HCT116 (cell line): ENCODE measurements around the gene KCTD4. TPM values are rescaled to one million over a fixed set of nuclear protein-coding genes. Genes with fewer than 3 reads are reported as not detected.

Source experiments
- ATAC-seq: fragments of 200-7000 bp; cut with Tn5 transposase; 2 replicates; pipeline ENCODE4 v1.9.1; 2020; ENCODE audit warnings: mild to moderate bottlenecking, moderate library complexity
- BruUV-seq: library from RNA; stranded (reverse); fragments of 400-500 nt; replicated peaks from 2 replicates; lab custom pipeline; 2021; lab: Mats Ljungman, UMichigan
- CTCF ChIA-PET: fragments of 300-600 bp; sonication (Branson Sonifier 250); formaldehyde crosslinking; loops from one replicate; lab custom pipeline; 2021; ENCODE audit warnings: antibody characterized with exemption; lab: Charles Lee
- POLR2A ChIA-PET: fragments of 300-600, 350-600 bp; sonication (Branson Sonifier 250); formaldehyde crosslinking; loops from one replicate; lab custom pipeline; 2021; ENCODE audit warnings: antibody characterized with exemption; lab: Charles Lee
- RAD21 ChIA-PET, 2 experiments: fragments of 300-600 bp; sonication (Branson Sonifier 250); formaldehyde crosslinking; loops; one replicate each; lab custom pipeline; 2023; ENCODE audit warnings: low total read pairs in 2 of 2; ENCODE audit not compliant: uncharacterized antibody in 2 of 2, unreplicated experiment in 2 of 2, low non-redundant PET in 1 of 2; lab: Charles Lee
- DNase-seq: peaks from one replicate; pipeline ENCODE4 v3.0.0-alpha.2; 2010; ENCODE audit warnings: low read depth, low spot score
- H2AFZ ChIP-seq: fragments of 200-600 bp; shearing (Covaris generic), sonication (generic); 2 replicates; pipeline ENCODE4 v1.6.1; 2017; ENCODE audit warnings: low read depth, mixed run types, mixed read lengths, antibody characterized with exemption, low read length; ENCODE audit not compliant: poor library complexity, severe bottlenecking
- H3K27ac ChIP-seq: 2 replicates; pipeline ENCODE4 v1.5.1; 2012; ENCODE audit warnings: low read depth, low read length
- H3K27me3 ChIP-seq: fragments of 200-600 bp; sonication (generic); 2 replicates; pipeline ENCODE4 v1.6.1; 2016; ENCODE audit warnings: mixed run types, low read length, mixed read lengths; ENCODE audit not compliant: insufficient read depth
- H3K36me3 ChIP-seq, 2 experiments: fragments of 200-500 bp in 1 of 2; fragments of 200-600 bp in 1 of 2; sonication (Bioruptor generic) in 1 of 2; sonication (generic) in 1 of 2; 2 replicates each; pipeline versions ENCODE4 v1.5.1 to v1.6.1; 2014 to 2016; ENCODE audit warnings: low read length in 2 of 2, inconsistent platforms in 1 of 2, mixed read lengths in 1 of 2, mixed run types in 1 of 2; ENCODE audit not compliant: insufficient read depth in 2 of 2, control insufficient read depth in 1 of 2
- H3K4me1 ChIP-seq, 2 experiments: fragments of 200-600 bp in 1 of 2; sonication (generic) in 1 of 2; 2 replicates each; pipeline versions ENCODE4 v1.5.1 to v1.6.1; 2012 to 2017; ENCODE audit warnings: low read length in 2 of 2, inconsistent platforms in 1 of 2, mild to moderate bottlenecking in 1 of 2, mixed read lengths in 1 of 2, mixed run types in 1 of 2, moderate library complexity in 1 of 2; ENCODE audit not compliant: insufficient read depth in 2 of 2, control insufficient read depth in 1 of 2
- H3K4me2 ChIP-seq: fragments of 200-600 bp; sonication (generic); 2 replicates; pipeline ENCODE4 v1.6.1; 2017; ENCODE audit warnings: mixed run types, low read length, mixed read lengths
- H3K4me3 ChIP-seq, 2 experiments: fragments of 200-600 bp in 1 of 2; sonication (generic) in 1 of 2; replicated peaks in 1 of 2; 2 replicates each; pipeline ENCODE4 v1.5.1; 2011 to 2016; ENCODE audit warnings: low read length in 2 of 2, control low read depth in 1 of 2, low read depth in 1 of 2, mild to moderate bottlenecking in 1 of 2, mixed read lengths in 1 of 2, mixed run types in 1 of 2
- H3K79me2 ChIP-seq: fragments of 200-600 bp; sonication (generic); 2 replicates; pipeline ENCODE4 v1.6.1; 2017; ENCODE audit warnings: mild to moderate bottlenecking, mixed run types, low read length, moderate library complexity, mixed read lengths; ENCODE audit not compliant: insufficient read depth
- H3K9ac ChIP-seq: fragments of 200-600 bp; sonication (generic); 2 replicates; pipeline ENCODE4 v1.6.1; 2016; ENCODE audit warnings: low read length, mixed read lengths
- H3K9me2 ChIP-seq: fragments of 200-600 bp; sonication (generic), shearing (Covaris generic); 2 replicates; pipeline ENCODE4 v1.6.1; 2017; ENCODE audit warnings: mixed run types, mild to moderate bottlenecking, moderate library complexity; ENCODE audit not compliant: insufficient read depth
- H3K9me3 ChIP-seq, 2 experiments: fragments of 200-500 bp in 1 of 2; fragments of 200-600 bp in 1 of 2; sonication (Bioruptor generic) in 1 of 2; sonication (generic) in 1 of 2; 2 replicates each; pipeline ENCODE4 v1.6.1; 2014 to 2017; ENCODE audit warnings: low read length in 2 of 2, mixed read lengths in 2 of 2, inconsistent platforms in 1 of 2, low read depth in 1 of 2, mild to moderate bottlenecking in 1 of 2, mixed run types in 1 of 2, moderate library complexity in 1 of 2; ENCODE audit not compliant: control insufficient read depth in 1 of 2, insufficient read depth in 1 of 2
- H4K20me1 ChIP-seq: fragments of 200-600 bp; sonication (generic), shearing (Covaris generic); 2 replicates; pipeline ENCODE4 v1.6.1; 2017; ENCODE audit warnings: mixed run types, mild to moderate bottlenecking, moderate library complexity; ENCODE audit not compliant: insufficient read depth
- CTCF ChIP-seq, 3 experiments: fragments of 200-600 bp in 1 of 3; sonication (generic) in 1 of 3; IDR thresholded peaks in 2 of 3; conservative IDR thresholded peaks in 1 of 3; 2 replicates each; pipeline ENCODE4 v1.5.1; 2012 to 2017; ENCODE audit warnings: low read depth in 2 of 3, low read length in 2 of 3, antibody characterized with exemption in 1 of 3, borderline replicate concordance in 1 of 3, control low read depth in 1 of 3, mild to moderate bottlenecking in 1 of 3, mixed read lengths in 1 of 3, mixed run types in 1 of 3, moderate library complexity in 1 of 3; ENCODE audit not compliant: insufficient read depth in 1 of 3
- EGR1 ChIP-seq: IDR thresholded peaks from 2 replicates; pipeline ENCODE4 v1.6.1; 2012; ENCODE audit warnings: low read depth
- ELF1 ChIP-seq: IDR thresholded peaks from 2 replicates; pipeline ENCODE4 v1.6.1; 2012; ENCODE audit warnings: low read depth, borderline replicate concordance
- EZH2 ChIP-seq: fragments of 200-600 bp; sonication (generic); IDR thresholded peaks from 2 replicates; pipeline ENCODE4 v1.6.1; 2017; ENCODE audit warnings: antibody characterized with exemption, mixed run types
- EZH2phosphoT487 ChIP-seq: fragments of 200-600 bp; IDR thresholded peaks from 2 replicates; pipeline ENCODE4 v1.6.1; 2018; ENCODE audit warnings: antibody characterized with exemption, borderline replicate concordance
- FOSL1 ChIP-seq: IDR thresholded peaks from 2 replicates; pipeline ENCODE4 v1.6.1; 2012; ENCODE audit warnings: low read depth
- JUND ChIP-seq: IDR thresholded peaks from 2 replicates; pipeline ENCODE4 v1.6.1; 2012
- POLR2A ChIP-seq: IDR thresholded peaks from 2 replicates; pipeline ENCODE4 v1.7.0; 2011; ENCODE audit warnings: borderline replicate concordance; ENCODE audit not compliant: insufficient read depth, insufficient read length; ENCODE audit errors: extremely low read depth
- POLR2AphosphoS5 ChIP-seq: IDR thresholded peaks from 2 replicates; pipeline ENCODE4 v1.6.1; 2011; ENCODE audit warnings: mild to moderate bottlenecking, low read depth, low read length, moderate library complexity
- SIN3A ChIP-seq: IDR thresholded peaks from 2 replicates; pipeline ENCODE4 v1.6.1; 2012; ENCODE audit warnings: low read depth
- SP1 ChIP-seq: IDR thresholded peaks from 2 replicates; pipeline ENCODE4 v1.6.1; 2012; ENCODE audit warnings: low read depth
- SRF ChIP-seq: IDR thresholded peaks from 2 replicates; pipeline ENCODE4 v1.6.1; 2012; ENCODE audit warnings: low read depth
- TCF7L2 ChIP-seq: IDR thresholded peaks from 2 replicates; pipeline ENCODE4 v1.7.0; 2011; ENCODE audit warnings: borderline replicate concordance, inconsistent platforms; ENCODE audit not compliant: insufficient read depth, insufficient read length; ENCODE audit errors: extremely low read depth
- YY1 ChIP-seq: IDR thresholded peaks from 2 replicates; pipeline ENCODE4 v1.6.1; 2011; ENCODE audit warnings: low read length, low read depth, moderate library complexity, mild to moderate bottlenecking; ENCODE audit not compliant: insufficient replicate concordance; ENCODE audit errors: extremely low read depth
- ZBTB33 ChIP-seq: IDR thresholded peaks from 2 replicates; pipeline ENCODE4 v1.6.1; 2011; ENCODE audit warnings: mild to moderate bottlenecking, low read length, moderate library complexity; ENCODE audit not compliant: insufficient replicate concordance; ENCODE audit errors: extremely low read depth
- ZFX ChIP-seq: fragments of 450-650 bp; IDR thresholded peaks from 2 replicates; pipeline ENCODE4 v1.6.1; 2017
- ZNF274 ChIP-seq: fragments of 200-500 bp; sonication (Bioruptor generic); IDR thresholded peaks from 2 replicates; pipeline ENCODE4 v1.6.1; 2014; ENCODE audit warnings: mild to moderate bottlenecking, low read depth, low read length, inconsistent platforms
- intact Hi-C: fragments of 100-400 bp; cut with micrococcal nuclease; formaldehyde crosslinking; loops from 2 replicates; pipeline ENCODE4 v1.10.0; 2022
- total RNA-seq: library from RNA; stranded (reverse); gene quantifications from one replicate; pipeline ENCODE4 v1.2.1, GENCODE V29; 2021; ENCODE audit not compliant: unreplicated experiment
- TF ChIP-seq, protein P1 (sequence below): IDR thresholded peaks from 2 replicates; pipeline ENCODE4 v1.6.1; 2012
- TF ChIP-seq, protein P2 (sequence below): IDR thresholded peaks from 2 replicates; pipeline ENCODE4 v1.6.1; 2012

KCTD4 gene
- total RNA-seq, 1 experiment from 2014 or later = not detected

GRCh38 chr13:45218689-45219088 is 17.8 kb upstream of the KCTD4 start:
- CTCF ChIA-PET = no interaction called here
- intact Hi-C loops = no loop called here

More at GRCh38 chr13:45218689-45219088, 17.8 kb upstream of the KCTD4 start:
- ATAC-seq (no peak), DNase-seq (no peak)
- peaks cover 60% of the 10 kb centered on the region for H3K79me2 ChIP-seq
- no peaks in the 10 kb centered on the region for H3K9me3 ChIP-seq
- peak overlapping the region; percentile 44 for H3K9ac ChIP-seq
- no peak overlapping the region for H2AFZ ChIP-seq
- H3K4me3 ChIP-seq = peak overlapping the region in 1 of 2 experiments; percentile 24; a peak in 1 of 4 replicates
- no peaks in the 10 kb centered on the region for H4K20me1 ChIP-seq
- BruUV-seq = no TSS peak
- no peaks in the 10 kb centered on the region for H3K9me2 ChIP-seq
- peak overlapping the region; percentile 62 for H3K4me2 ChIP-seq
- RAD21 ChIA-PET = no interaction called here
- H3K4me1 ChIP-seq = peaks cover 39 to 81% of the 10 kb centered on the region in 2 experiments
- POLR2A ChIA-PET = no interaction called here
- TF ChIP-seq TCF7L2 (no peak), JUND (no peak), SRF (no peak), SP1 (no peak), ZFX (no peak), EGR1 (no peak), CTCF (IDR thresholded peaks at IDR 0.05 in 2 of 3, conservative IDR thresholded peaks at IDR 0.05 in 1 of 3; ENCODE audit: borderline replicate concordance in 1 of 3, insufficient read depth in 1 of 3, low read depth in 2 of 3, low read length in 2 of 3) (no peak), ZBTB33 (no peak), EZH2phosphoT487 (no peak), YY1 (no peak), FOSL1 (no peak), ZNF274 (no peak), EZH2 (no peak), POLR2AphosphoS5 (no peak), POLR2A (no peak), SIN3A (no peak), ELF1 (no peak)
- TF ChIP-seq, protein P1, sequence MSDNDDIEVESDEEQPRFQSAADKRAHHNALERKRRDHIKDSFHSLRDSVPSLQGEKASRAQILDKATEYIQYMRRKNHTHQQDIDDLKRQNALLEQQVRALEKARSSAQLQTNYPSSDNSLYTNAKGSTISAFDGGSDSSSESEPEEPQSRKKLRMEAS = no peak
- TF ChIP-seq, protein P2, sequence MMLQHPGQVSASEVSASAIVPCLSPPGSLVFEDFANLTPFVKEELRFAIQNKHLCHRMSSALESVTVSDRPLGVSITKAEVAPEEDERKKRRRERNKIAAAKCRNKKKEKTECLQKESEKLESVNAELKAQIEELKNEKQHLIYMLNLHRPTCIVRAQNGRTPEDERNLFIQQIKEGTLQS = no peak
- H3K27ac ChIP-seq = peak overlapping the region; percentile 56; the same call in 1 of the 2 replicates
- H3K36me3 ChIP-seq = no peaks in the 10 kb centered on the region
- no peaks in the 10 kb centered on the region for H3K27me3 ChIP-seq
